HFF-Myc (cell line): ENCODE measurements around the gene FAM234A.
"Not testable (repeated sequence)": the region's sequence is repeated elsewhere in the genome, so short reads cannot be mapped to it uniquely, and the experiment has no call there.

Experiments
- DNase-seq: peaks from one replicate; pipeline ENCODE4 v3.0.0-alpha.2; 2011; ENCODE audit warnings: low read depth; ENCODE audit errors: extremely low read depth
- H3K4me3 ChIP-seq: replicated peaks from 2 replicates; pipeline ENCODE4 v1.5.1; 2011; ENCODE audit warnings: low read depth, mild to moderate bottlenecking, control low read depth, low read length
- TF ChIP-seq, protein P1 (sequence below): IDR thresholded peaks from 2 replicates; pipeline ENCODE4 v1.5.1; 2012; ENCODE audit warnings: mild to moderate bottlenecking, low read depth, low read length, control low read depth; ENCODE audit errors: missing control alignments

The FAM234A gene

DNA sequence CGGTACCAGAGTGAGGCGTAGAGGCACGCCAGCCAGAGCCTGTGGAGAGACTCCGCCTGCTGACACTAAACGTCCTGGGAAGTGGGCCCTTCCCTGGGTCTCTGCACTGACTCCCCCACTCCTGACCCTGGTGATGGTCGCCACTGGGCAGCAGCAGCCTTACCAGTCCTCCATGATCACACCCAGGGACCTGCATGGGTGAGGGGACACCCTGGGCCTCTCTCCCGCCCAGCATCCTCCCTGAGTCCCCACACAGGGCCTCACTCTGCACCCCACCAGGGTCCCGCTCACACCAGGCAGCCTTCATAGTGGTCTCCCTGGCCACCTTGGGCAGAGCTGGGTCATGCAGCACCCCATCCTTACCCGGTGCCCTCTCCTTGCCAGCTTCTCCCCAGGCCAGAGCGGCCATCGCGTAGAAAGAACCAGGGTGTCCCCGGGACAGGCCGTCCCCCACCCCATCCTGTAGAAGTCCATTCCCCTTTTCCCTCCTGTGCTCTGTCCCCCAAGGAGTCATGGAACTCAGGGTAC is 30.4 kb downstream of the FAM234A start:
- no peak for DNase-seq
- TF ChIP-seq, protein P1, sequence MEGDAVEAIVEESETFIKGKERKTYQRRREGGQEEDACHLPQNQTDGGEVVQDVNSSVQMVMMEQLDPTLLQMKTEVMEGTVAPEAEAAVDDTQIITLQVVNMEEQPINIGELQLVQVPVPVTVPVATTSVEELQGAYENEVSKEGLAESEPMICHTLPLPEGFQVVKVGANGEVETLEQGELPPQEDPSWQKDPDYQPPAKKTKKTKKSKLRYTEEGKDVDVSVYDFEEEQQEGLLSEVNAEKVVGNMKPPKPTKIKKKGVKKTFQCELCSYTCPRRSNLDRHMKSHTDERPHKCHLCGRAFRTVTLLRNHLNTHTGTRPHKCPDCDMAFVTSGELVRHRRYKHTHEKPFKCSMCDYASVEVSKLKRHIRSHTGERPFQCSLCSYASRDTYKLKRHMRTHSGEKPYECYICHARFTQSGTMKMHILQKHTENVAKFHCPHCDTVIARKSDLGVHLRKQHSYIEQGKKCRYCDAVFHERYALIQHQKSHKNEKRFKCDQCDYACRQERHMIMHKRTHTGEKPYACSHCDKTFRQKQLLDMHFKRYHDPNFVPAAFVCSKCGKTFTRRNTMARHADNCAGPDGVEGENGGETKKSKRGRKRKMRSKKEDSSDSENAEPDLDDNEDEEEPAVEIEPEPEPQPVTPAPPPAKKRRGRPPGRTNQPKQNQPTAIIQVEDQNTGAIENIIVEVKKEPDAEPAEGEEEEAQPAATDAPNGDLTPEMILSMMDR: no peak
- no peak overlapping the region for H3K4me3 ChIP-seq

DNA sequence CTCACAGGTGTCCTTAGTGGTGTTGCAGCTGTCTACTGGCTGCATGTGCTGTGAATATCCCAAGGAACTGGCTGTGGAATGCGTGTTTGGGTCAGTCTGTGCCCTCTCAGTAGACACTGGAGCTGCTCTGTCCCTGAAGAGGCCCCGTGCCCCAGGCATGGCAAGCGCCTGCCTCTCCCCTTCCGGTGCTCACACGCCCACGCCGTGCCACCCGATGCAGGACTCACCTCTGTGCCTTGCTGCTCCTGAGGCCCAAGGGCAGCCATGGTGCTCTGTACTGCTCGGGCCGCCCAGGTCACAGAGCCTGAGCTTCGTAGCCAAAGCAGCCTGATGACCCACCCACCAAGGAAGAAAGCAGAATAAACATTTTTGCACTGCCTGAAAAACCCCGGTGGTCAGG is 31.1 kb downstream of the FAM234A start:
- TF ChIP-seq, protein P1: no peak
- no peak for DNase-seq
- no peak overlapping the region for H3K4me3 ChIP-seq

DNA sequence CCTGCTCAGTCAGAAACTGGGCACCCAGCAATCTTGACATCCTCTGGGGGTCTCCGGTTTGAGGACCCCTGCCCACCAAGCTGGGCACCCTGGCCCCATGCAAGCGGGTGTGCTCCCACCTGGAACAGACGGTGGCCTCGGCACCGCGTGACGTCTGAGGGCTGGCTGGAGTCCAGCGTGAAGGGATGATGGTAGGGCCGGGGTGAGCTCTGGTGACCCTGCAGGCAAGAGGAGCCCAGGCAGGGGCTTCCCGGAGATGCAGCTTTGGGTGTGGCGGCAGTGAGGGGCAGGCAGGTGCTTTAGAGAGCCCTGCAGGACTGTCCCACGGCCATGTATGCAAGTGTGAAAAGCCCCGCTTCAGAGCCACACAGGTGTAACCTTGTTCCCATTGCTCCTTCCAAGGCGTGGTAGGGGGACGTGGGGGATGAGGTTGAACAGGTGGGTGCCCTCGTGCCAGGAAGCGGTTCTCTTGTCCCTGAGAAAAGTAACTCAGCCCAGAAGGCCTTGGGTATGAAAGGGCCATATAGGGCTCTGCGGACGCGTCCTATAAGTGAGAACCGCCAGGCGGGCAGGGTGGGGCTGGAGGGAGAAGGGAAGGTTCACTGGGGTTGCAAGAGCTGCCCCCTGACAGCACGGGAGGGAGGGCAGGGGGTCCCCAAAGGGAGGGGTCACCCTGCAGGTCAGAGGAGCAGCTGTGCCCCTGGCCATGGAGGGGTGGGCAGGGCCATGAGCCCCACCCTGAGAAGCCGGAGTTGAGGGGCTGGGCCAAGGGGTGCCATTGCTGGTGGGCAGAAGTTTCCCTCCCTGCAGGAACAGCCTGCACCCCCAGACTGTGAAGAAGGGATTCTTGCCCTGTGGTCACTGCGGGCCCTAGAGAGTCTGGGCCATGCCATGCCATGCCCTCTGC is 31.9 kb downstream of the FAM234A start:
- DNase-seq: no peak
- TF ChIP-seq, protein P1: no peak
- H3K4me3 ChIP-seq: no peak overlapping the region

DNA sequence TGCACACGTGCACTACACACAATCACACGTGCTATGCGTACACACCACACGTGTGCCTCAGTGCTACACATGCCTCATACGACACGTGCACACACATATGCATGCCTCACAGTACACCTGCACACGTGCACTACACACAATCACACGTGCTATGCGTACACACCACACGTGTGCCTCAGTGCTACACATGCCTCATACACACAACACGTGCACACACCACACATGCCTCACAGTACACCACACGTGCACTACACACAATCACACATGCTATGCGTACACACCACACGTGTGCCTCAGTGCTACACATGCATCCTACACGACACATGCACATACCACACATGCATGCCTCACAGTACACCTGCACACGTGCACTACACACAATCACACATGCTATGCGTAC is 32.9 kb downstream of the FAM234A start:
- not testable (repeated sequence) for H3K4me3 ChIP-seq, DNase-seq

DNA sequence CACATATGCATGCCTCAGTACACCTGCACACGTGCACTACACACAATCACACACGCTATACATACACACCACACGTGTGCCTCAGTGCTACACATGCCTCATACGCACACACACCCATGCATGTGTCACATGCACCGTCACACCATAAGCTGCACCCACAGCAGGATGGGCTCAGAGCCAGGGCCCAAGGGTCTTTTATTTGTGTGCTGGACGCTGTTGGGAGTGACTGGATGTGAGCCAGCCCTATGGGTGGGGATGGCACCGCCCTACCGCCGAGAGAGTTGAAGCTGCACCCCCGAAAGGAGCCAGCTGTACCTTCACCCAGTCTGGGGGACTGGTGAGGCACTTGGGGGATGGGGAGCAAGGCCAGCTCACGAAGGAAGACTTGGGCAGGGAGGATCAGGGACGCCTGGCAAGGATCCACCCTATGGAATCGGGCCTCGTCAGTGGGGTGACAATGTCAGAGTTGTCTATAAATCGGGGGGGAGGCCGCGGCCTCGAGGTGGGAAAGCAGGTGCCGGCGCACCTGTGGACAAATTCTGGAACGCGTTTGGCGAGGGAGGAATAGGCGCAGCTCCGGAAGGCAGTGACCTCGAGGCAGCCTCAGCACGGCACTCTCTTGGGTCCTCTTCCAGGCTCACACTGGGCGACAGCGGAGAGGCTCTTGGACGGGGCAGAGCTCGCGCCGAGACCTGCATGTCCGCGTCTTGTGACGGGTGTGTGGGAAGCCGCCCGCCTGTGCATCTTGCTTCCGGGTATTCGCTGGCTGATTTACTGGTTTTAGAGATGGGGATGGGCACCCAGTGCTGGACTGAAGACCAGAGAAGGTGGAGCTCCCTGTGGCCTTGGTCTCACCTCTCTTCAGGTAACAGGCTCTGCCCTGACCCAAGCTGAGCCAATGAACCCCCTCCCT is 33.8 kb downstream of the FAM234A start:
- DNase-seq: no peak
- TF ChIP-seq, protein P1: no peak
- no peak overlapping the region for H3K4me3 ChIP-seq

DNA sequence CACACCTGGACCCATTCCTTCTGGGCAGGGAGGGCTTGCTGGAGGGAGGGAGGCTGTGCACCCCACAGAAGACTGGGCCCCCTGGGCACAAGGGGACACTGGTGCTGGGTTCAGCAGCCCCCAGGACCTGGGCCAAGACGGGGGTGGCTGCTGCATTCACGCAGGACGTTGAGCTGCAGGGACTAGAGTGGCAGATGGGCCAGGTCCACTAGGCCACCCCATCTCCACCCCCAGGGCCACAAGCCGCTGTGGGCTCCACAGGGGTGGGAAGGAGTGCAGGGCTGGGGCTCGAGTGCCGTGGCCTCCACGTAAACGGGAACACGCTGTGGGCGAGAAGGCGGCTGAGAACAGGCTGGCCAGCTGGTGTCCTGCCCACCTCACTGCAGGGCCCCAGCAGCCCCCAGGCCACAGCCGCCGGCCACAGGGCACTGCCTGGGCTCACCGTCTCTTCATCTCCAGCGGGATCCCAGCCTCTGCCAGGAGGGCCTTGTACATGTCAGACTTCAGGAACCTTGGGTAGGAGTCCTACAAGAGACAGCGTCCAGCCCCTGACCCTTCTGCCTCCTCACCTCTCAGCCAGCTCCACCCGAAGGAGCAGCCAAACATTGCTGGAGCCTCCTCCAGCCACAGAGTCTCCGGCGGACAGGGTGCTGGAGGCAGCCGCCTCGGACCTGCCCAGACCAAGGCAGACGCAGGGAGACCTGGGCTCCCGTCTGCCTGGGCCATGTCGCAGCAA is 34.6 kb downstream of the FAM234A start:
- TF ChIP-seq, protein P1: no peak
- no peak overlapping the region for H3K4me3 ChIP-seq
- no peak for DNase-seq
